Bronchial epithelial cell (primary cell): ENCODE measurements around the gene RAB40B. TPM values are rescaled to one million over a fixed set of nuclear protein-coding genes. Genes with fewer than 3 reads are reported as not detected.

Source experiments
- DNase-seq: peaks from one replicate; pipeline ENCODE4 v3.0.0-alpha.2; 2010; ENCODE audit warnings: low read depth
- FAIRE-seq: peaks from 2 replicates; lab custom pipeline; 2011; peaks lifted over from hg19 to GRCh38; lab: Jason Lieb, UNC
- H3K27me3 ChIP-seq: 2 replicates; pipeline ENCODE4 v1.5.1; 2011; ENCODE audit warnings: low read length; ENCODE audit not compliant: control insufficient read depth, insufficient read depth
- H3K36me3 ChIP-seq: 2 replicates; pipeline ENCODE4 v1.5.1; 2011; ENCODE audit warnings: low read length; ENCODE audit not compliant: control insufficient read depth, insufficient read depth
- H3K4me3 ChIP-seq: 2 replicates; pipeline ENCODE4 v1.5.1; 2011; ENCODE audit warnings: mild to moderate bottlenecking, low read depth, low read length, control low read depth
- total RNA-seq: library from RNA; depleted of rRNA; stranded (reverse); fragments of >200 nt; gene quantifications from 2 replicates; pipeline ENCODE4 v1.2.1, GENCODE V29; 2014
- TF ChIP-seq, protein P1 (sequence below): IDR thresholded peaks from 2 replicates; pipeline ENCODE4 v1.5.1; 2011; ENCODE audit warnings: mild to moderate bottlenecking, moderate library complexity, low read length, control low read depth, inconsistent platforms; ENCODE audit not compliant: insufficient read depth, severe bottlenecking

RAB40B gene
- total RNA-seq, 1 donor from 2014 or later: 3.4 TPM

- FAIRE-seq (no peak), DNase-seq (no peak)
- Histone ChIP-seq H3K36me3 (no peaks in the 10 kb centered on the region), H3K27me3 (no peaks in the 10 kb centered on the region), H3K4me3 (no peak overlapping the region)
- TF ChIP-seq, protein P1, sequence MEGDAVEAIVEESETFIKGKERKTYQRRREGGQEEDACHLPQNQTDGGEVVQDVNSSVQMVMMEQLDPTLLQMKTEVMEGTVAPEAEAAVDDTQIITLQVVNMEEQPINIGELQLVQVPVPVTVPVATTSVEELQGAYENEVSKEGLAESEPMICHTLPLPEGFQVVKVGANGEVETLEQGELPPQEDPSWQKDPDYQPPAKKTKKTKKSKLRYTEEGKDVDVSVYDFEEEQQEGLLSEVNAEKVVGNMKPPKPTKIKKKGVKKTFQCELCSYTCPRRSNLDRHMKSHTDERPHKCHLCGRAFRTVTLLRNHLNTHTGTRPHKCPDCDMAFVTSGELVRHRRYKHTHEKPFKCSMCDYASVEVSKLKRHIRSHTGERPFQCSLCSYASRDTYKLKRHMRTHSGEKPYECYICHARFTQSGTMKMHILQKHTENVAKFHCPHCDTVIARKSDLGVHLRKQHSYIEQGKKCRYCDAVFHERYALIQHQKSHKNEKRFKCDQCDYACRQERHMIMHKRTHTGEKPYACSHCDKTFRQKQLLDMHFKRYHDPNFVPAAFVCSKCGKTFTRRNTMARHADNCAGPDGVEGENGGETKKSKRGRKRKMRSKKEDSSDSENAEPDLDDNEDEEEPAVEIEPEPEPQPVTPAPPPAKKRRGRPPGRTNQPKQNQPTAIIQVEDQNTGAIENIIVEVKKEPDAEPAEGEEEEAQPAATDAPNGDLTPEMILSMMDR: no peak
Observed at GRCh38 chr17:82678265-82678891, 20.1 kb downstream of the RAB40B start.

DNA sequence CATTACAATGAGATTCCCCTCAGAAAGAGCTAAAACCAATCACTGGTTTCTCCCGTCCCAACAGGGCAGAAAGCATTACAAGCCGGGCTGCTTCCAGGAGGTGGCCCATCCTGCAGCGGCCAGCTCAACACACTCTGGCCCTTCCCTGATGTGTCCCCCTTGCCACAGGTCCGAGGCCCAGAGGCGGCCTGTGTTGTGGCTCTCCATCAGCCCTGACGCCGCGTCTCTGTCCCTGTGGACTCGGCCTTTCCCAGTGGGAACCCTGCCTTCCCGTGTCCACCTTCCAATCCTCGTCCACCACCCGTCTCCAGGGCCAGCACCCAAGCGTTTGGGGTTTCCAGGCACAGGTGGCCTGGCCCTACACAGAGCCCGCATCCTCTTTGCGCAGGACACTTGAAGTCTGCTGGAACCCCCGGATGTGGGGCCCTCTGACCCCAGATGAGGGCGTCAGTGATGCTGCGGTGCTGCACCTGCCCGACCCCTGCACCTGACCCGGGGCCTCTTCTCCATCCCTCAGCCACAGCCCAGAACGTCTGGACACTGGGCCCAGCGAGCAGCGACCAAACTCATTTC lies 21.1 kb downstream of the RAB40B start:
- Histone ChIP-seq H3K27me3 (no peaks in the 10 kb centered on the region), H3K36me3 (no peaks in the 10 kb centered on the region), H3K4me3 (no peak overlapping the region)
- FAIRE-seq (no peak), DNase-seq (no peak)
- TF ChIP-seq, protein P1: no peak

DNA sequence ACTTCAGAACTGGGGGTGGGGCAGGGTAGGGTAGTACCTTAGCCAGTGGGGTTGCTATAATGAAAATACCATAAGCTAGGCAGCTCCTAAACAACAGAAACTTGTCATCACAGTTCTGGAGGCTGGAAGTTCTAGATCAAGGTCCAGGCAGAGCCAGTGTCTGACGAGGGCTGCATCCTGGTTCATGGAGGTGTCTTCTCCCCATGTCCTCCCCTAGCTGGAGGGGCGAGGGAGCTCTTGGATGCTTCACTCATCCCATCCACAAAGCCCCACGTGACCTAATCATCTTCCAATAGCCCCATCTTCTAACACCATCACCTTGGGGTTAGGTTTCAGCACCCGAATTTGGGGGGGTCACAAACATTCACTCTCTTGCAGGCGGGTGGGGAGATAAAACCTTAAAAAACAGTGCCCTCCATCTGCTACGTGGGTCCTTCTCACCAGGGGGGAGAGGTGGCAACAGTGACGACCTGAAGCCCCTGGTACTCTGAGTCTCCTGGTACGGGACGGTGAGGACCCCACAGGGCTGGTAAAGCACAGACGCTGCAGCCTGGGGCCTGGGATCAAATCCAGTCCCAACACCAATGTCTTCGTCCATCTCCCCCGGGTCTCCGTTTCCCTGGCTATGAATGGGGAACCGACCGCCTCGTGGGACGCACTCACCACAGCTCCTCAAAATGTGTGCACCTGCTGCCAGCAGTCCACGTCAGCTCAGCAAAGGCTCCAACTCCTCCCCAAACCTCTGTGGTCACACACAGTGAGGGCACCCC lies 22.8 kb downstream of the RAB40B start:
- TF ChIP-seq, protein P1: no peak
- H3K4me3 ChIP-seq: no peak overlapping the region
- DNase-seq (no peak), FAIRE-seq (no peak)
- H3K36me3 ChIP-seq: no peaks in the 10 kb centered on the region
- H3K27me3 ChIP-seq: no peaks in the 10 kb centered on the region

DNA sequence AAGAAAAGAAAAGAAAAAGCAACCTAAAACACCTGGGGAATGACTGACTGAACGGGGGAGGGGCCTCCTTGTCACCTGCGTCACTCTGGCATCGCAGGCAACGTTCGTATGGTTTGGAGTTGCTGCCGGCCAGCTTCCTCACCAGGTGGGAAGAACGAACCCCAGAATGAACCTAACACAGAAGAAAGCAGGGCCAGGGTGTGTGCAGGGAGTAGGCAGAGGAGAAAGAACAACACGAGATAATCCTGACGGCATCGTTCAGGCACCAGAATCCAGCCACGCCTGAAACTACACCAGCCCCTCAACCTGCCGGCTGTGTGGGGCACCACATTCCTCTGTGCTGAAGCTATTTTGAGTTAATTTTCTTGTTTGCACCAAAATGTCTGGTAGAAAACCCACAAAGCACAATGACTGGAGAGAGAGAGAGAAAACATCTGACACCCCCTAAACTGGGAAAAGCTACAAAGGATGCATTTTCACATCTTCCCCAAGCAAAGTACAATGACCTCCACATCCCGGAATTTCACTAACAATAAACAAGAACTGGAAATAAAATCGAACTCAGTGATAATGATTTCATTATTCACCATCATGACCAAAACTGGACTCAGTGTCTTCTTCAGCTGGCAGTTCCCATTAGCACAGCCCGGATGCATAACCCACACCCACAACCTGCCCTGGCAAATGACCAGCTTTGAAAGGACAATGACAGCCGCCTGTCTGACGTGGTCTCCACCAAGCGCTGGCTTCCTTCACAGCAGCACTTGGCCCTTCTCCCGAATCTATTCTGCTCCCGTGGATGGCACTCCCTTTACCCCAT lies 23.6 kb downstream of the RAB40B start:
- Histone ChIP-seq H3K27me3 (no peaks in the 10 kb centered on the region), H3K4me3 (no peak overlapping the region), H3K36me3 (no peaks in the 10 kb centered on the region)
- TF ChIP-seq, protein P1: no peak
- DNase-seq: no peak
- no peak for FAIRE-seq

- Histone ChIP-seq H3K4me3 (no peak overlapping the region), H3K36me3 (no peaks in the 10 kb centered on the region), H3K27me3 (no peaks in the 10 kb centered on the region)
- no peak for DNase-seq
- TF ChIP-seq, protein P1: no peak
- no peak for FAIRE-seq
Observed at GRCh38 chr17:82670661-82671450, 27.6 kb downstream of the RAB40B start.
